ENCODE results near the gene FAM13A. TPM values are rescaled to one million over a fixed set of nuclear protein-coding genes. Genes with fewer than 3 reads are reported as not detected.

FAM13A gene
- total and polyA plus RNA-seq, 2 donors (not counting 1 experiment from before 2014, with no cell fraction given), result 0.51 to 2.1 TPM

DNA sequence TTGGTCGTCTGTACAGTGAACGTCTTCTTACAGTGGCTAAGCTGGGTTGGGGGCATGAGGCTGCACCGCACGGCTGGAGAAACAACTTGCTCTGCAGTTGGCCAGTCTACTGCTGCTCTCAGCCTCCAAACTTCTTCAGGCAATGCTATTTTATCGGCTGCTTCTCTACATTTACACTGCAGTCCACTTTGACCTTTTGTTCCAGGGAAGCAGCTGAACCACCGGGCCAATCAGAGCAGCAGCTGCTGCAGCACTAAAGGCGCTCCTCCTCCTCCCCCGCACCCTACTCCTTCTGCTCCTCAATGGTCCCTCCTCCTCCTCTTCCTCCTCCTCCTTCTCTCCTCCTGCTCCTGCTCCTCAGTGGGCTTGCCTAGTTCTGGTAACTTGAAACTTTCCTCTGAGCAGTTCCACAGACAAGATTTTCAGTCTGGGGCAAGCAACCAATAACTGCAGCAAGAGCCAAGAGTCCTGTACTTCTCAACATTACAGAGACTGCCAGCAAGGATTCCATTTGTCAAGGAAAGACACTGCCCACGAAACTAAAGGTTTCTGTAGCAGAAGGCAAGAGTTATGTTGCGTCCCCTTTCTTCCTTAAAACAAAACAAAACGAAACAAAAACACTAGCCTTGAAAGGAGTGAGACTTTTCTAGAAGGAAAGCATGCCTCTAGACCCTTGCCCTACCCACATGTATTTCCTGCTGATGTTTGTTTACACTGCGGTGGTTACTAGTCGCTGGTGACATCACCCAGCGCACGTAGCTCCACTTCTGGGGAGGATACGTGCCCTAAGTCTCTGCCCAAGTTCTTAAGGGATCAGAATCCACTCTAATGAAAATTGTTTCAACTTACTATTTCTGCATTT lies 233.7 kb downstream of the FAM13A start:
- peak overlapping the region; percentile 87 for H3K27ac Mint-ChIP-seq
- no peaks in the 10 kb centered on the region for H3K9me3 Mint-ChIP-seq (ENCODE audit: insufficient read depth)
- intact Hi-C loops (cut with micrococcal nuclease), result loop anchor here (5.0 kb wide), 1 partner anchor 289 kb away; the partner anchor contains the start of gene TIGD2
- ATAC-seq (ENCODE audit: low read depth) (peak; percentile 81), DNase-seq (peak; percentile 74)
- no peaks in the 10 kb centered on the region for H3K9me3 ChIP-seq (ENCODE audit: control extremely low read depth in 1 of 3, control insufficient read depth in 2 of 3, insufficient read depth in 1 of 3, low read length in 2 of 3)
- peaks cover 4 to 7% of the 10 kb centered on the region in 2 donors for H3K4me1 ChIP-seq (ENCODE audit: control insufficient read depth in 2 of 2, insufficient read depth in 2 of 2, low read length in 2 of 2)
- H3K36me3 ChIP-seq (replicated peaks in 1 of 2; ENCODE audit: control extremely low read depth in 1 of 2, control insufficient read depth in 1 of 2, extremely low read depth in 1 of 2, insufficient read depth in 2 of 2, low read length in 1 of 2), result no peaks in the 10 kb centered on the region
- H3K4me3 Mint-ChIP-seq, result peak overlapping the region; percentile 95
- ChIA-PET CTCF (interaction anchor here (1.2 kb wide), 1 partner anchor 10 kb away, joined by 3 read pairs; no protein-coding TSS in a partner anchor), POLR2A (interaction anchor here (0.7 kb wide), 1 partner anchor 295 kb away, joined by 3 read pairs; no protein-coding TSS in a partner anchor)
- peak overlapping the region; percentile 72 for H3K9ac ChIP-seq (ENCODE audit: low read length)
- H3K27ac ChIP-seq (ENCODE audit: low read length in 2 of 2), result peak overlapping the region; percentile 1 to 39
- peak overlapping the region; percentile 89 for H3K4me2 ChIP-seq (replicated peaks; ENCODE audit: low read depth, low read length, poor library complexity, severe bottlenecking)
- H3K27me3 Mint-ChIP-seq, result peaks cover under 1% of the 10 kb centered on the region
- H3K4me3 ChIP-seq (ENCODE audit: control extremely low read depth in 1 of 5, extremely low read depth in 1 of 5, insufficient read depth in 1 of 5, low read depth in 2 of 5, low read length in 4 of 5), result peak overlapping the region; percentile 28 to 81 (median 50)
- TF ChIP-seq, protein P1, sequence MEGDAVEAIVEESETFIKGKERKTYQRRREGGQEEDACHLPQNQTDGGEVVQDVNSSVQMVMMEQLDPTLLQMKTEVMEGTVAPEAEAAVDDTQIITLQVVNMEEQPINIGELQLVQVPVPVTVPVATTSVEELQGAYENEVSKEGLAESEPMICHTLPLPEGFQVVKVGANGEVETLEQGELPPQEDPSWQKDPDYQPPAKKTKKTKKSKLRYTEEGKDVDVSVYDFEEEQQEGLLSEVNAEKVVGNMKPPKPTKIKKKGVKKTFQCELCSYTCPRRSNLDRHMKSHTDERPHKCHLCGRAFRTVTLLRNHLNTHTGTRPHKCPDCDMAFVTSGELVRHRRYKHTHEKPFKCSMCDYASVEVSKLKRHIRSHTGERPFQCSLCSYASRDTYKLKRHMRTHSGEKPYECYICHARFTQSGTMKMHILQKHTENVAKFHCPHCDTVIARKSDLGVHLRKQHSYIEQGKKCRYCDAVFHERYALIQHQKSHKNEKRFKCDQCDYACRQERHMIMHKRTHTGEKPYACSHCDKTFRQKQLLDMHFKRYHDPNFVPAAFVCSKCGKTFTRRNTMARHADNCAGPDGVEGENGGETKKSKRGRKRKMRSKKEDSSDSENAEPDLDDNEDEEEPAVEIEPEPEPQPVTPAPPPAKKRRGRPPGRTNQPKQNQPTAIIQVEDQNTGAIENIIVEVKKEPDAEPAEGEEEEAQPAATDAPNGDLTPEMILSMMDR (IDR thresholded peaks at IDR 0.05), result no peak
- TF ChIP-seq EZH2 (IDR thresholded peaks at IDR 0.05; ENCODE audit: borderline replicate concordance, insufficient read depth, low read depth, low read length, poor library complexity, severe bottlenecking), result no peak
- peak overlapping the region; percentile 85 for H2AFZ ChIP-seq (ENCODE audit: insufficient read depth, low read depth, low read length, poor library complexity, severe bottlenecking)
- no peaks in the 10 kb centered on the region for H4K20me1 ChIP-seq (ENCODE audit: control insufficient read depth, insufficient read depth, low read length, poor library complexity, severe bottlenecking)
- no peaks in the 10 kb centered on the region for H3K79me2 ChIP-seq (ENCODE audit: control insufficient read depth, insufficient read depth, low read length)
- H3K27me3 ChIP-seq (replicated peaks in 1 of 4; ENCODE audit: control extremely low read depth in 1 of 4, control insufficient read depth in 3 of 4, insufficient read depth in 4 of 4, low read length in 3 of 4), result peaks cover 0 to 2% (median 0%) of the 10 kb centered on the region in 4 experiments
- 3% methylated on average over 8 of the region's 16 CpGs for WGBS (ENCODE audit: insufficient coverage)
- peaks cover 13% of the 10 kb centered on the region for H3K4me1 Mint-ChIP-seq
